ENCODE data around the gene COL6A2. TPM values are rescaled to one million over a fixed set of nuclear protein-coding genes. Genes with fewer than 3 reads are reported as not detected.

The COL6A2 gene
- total and polyA plus RNA-seq, 2 donors (not counting 1 experiment from before 2014, with no cell fraction given): 1.2 to 2.1 TPM

DNA sequence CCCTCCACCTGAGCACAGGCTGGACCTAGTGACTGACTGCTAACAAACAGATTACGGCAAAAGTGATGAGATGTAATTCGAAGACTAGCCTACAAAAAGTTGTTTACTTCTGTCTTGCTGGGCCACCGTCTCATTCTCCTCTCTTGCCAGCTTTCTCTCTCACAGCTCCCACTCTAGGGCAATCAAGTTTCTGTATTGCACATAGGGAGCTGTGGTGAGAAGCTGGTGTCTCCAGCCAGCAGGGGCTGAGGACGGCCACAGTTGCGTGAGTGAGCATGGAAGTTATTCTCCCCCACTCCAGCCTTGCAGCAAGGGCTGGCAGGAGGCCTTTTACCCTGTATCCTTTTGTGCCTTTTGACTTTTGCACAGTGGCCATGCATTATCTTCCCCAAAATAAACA, 8.6 kb upstream of the COL6A2 start:
- no CpG with 5 or more reads among the region's 5 CpGs for WGBS (ENCODE audit: insufficient coverage)
- ChIA-PET POLR2A (no interaction called here), CTCF (no interaction called here)
- Histone ChIP-seq H3K9ac (ENCODE audit: low read length) (no peak overlapping the region), H4K20me1 (ENCODE audit: control insufficient read depth, insufficient read depth, low read length, poor library complexity, severe bottlenecking) (no peaks in the 10 kb centered on the region), H2AFZ (ENCODE audit: insufficient read depth, low read depth, low read length, poor library complexity, severe bottlenecking) (no peak overlapping the region), H3K4me1 (ENCODE audit: control insufficient read depth in 2 of 2, insufficient read depth in 2 of 2, low read length in 2 of 2) (no peaks in the 10 kb centered on the region), H3K79me2 (ENCODE audit: control insufficient read depth, insufficient read depth, low read length) (no peaks in the 10 kb centered on the region), H3K4me3 (ENCODE audit: control extremely low read depth in 1 of 5, extremely low read depth in 1 of 5, insufficient read depth in 1 of 5, low read depth in 2 of 5, low read length in 4 of 5) (no peak overlapping the region), H3K27me3 (replicated peaks in 1 of 4; ENCODE audit: control extremely low read depth in 1 of 4, control insufficient read depth in 3 of 4, insufficient read depth in 4 of 4, low read length in 3 of 4) (no peaks in the 10 kb centered on the region), H3K9me3 (ENCODE audit: control extremely low read depth in 1 of 3, control insufficient read depth in 2 of 3, insufficient read depth in 1 of 3, low read length in 2 of 3) (peaks cover 4 to 21% (median 8%) of the 10 kb centered on the region in 3 donors), H3K36me3 (replicated peaks in 1 of 2; ENCODE audit: control extremely low read depth in 1 of 2, control insufficient read depth in 1 of 2, extremely low read depth in 1 of 2, insufficient read depth in 2 of 2, low read length in 1 of 2) (no peaks in the 10 kb centered on the region), H3K4me2 (replicated peaks; ENCODE audit: low read depth, low read length, poor library complexity, severe bottlenecking) (no peak overlapping the region), H3K27ac (ENCODE audit: low read length in 2 of 2) (no peak overlapping the region)
- no peak for DNase-seq
- no peak overlapping the region for H3K27ac Mint-ChIP-seq
- no peaks in the 10 kb centered on the region for H3K27me3 Mint-ChIP-seq
- H3K4me1 Mint-ChIP-seq: no peaks in the 10 kb centered on the region
- TF ChIP-seq EZH2 (IDR thresholded peaks at IDR 0.05; ENCODE audit: borderline replicate concordance, insufficient read depth, low read depth, low read length, poor library complexity, severe bottlenecking): no peak
- TF ChIP-seq, protein P1, sequence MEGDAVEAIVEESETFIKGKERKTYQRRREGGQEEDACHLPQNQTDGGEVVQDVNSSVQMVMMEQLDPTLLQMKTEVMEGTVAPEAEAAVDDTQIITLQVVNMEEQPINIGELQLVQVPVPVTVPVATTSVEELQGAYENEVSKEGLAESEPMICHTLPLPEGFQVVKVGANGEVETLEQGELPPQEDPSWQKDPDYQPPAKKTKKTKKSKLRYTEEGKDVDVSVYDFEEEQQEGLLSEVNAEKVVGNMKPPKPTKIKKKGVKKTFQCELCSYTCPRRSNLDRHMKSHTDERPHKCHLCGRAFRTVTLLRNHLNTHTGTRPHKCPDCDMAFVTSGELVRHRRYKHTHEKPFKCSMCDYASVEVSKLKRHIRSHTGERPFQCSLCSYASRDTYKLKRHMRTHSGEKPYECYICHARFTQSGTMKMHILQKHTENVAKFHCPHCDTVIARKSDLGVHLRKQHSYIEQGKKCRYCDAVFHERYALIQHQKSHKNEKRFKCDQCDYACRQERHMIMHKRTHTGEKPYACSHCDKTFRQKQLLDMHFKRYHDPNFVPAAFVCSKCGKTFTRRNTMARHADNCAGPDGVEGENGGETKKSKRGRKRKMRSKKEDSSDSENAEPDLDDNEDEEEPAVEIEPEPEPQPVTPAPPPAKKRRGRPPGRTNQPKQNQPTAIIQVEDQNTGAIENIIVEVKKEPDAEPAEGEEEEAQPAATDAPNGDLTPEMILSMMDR (IDR thresholded peaks at IDR 0.05): no peak
- H3K4me3 Mint-ChIP-seq: no peak overlapping the region
- no peak for ATAC-seq (ENCODE audit: low read depth)
- intact Hi-C loops (cut with micrococcal nuclease): no loop called here
- H3K9me3 Mint-ChIP-seq (ENCODE audit: insufficient read depth): peaks cover 18% of the 10 kb centered on the region

DNA sequence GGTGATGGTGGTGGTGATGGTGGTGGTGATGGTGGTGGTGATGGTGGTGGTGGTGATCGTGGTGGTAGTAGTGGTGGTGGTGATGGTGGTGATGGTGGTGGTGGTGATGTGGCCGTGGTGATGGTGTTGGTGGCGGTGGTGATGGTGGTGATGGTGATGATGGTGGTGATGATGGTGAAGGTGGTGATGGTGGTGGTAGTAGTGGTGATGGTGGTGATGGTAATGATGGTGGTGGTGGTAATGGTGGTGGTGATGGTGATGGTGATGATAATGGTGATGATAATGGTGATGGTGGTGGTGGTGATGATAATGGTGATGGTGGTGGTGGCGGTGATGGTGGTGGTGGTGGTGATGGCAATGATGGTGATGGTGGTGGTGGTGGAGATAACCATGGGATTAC, 6.8 kb upstream of the COL6A2 start:
- intact Hi-C loops (cut with micrococcal nuclease): no loop called here
- H3K27me3 Mint-ChIP-seq: peaks cover 4% of the 10 kb centered on the region
- Histone ChIP-seq H2AFZ (ENCODE audit: insufficient read depth, low read depth, low read length, poor library complexity, severe bottlenecking) (no peak overlapping the region), H3K9ac (ENCODE audit: low read length) (no peak overlapping the region), H3K27me3 (replicated peaks in 1 of 4; ENCODE audit: control extremely low read depth in 1 of 4, control insufficient read depth in 3 of 4, insufficient read depth in 4 of 4, low read length in 3 of 4) (no peaks in the 10 kb centered on the region), H4K20me1 (ENCODE audit: control insufficient read depth, insufficient read depth, low read length, poor library complexity, severe bottlenecking) (no peaks in the 10 kb centered on the region), H3K4me3 (ENCODE audit: control extremely low read depth in 1 of 5, extremely low read depth in 1 of 5, insufficient read depth in 1 of 5, low read depth in 2 of 5, low read length in 4 of 5) (no peak overlapping the region), H3K4me2 (replicated peaks; ENCODE audit: low read depth, low read length, poor library complexity, severe bottlenecking) (no peak overlapping the region), H3K79me2 (ENCODE audit: control insufficient read depth, insufficient read depth, low read length) (no peaks in the 10 kb centered on the region), H3K9me3 (ENCODE audit: control extremely low read depth in 1 of 3, control insufficient read depth in 2 of 3, insufficient read depth in 1 of 3, low read length in 2 of 3) (peaks cover 4 to 8% (median 8%) of the 10 kb centered on the region in 3 donors), H3K27ac (ENCODE audit: low read length in 2 of 2) (no peak overlapping the region), H3K4me1 (ENCODE audit: control insufficient read depth in 2 of 2, insufficient read depth in 2 of 2, low read length in 2 of 2) (no peaks in the 10 kb centered on the region), H3K36me3 (replicated peaks in 1 of 2; ENCODE audit: control extremely low read depth in 1 of 2, control insufficient read depth in 1 of 2, extremely low read depth in 1 of 2, insufficient read depth in 2 of 2, low read length in 1 of 2) (no peaks in the 10 kb centered on the region)
- ChIA-PET POLR2A (no interaction called here), CTCF (no interaction called here)
- H3K4me1 Mint-ChIP-seq: no peaks in the 10 kb centered on the region
- no peak for ATAC-seq (ENCODE audit: low read depth)
- H3K27ac Mint-ChIP-seq: no peak overlapping the region
- no peak for TF ChIP-seq EZH2 (IDR thresholded peaks at IDR 0.05; ENCODE audit: borderline replicate concordance, insufficient read depth, low read depth, low read length, poor library complexity, severe bottlenecking)
- TF ChIP-seq, protein P1 (IDR thresholded peaks at IDR 0.05): no peak
- DNase-seq: no peak
- no peak overlapping the region for H3K4me3 Mint-ChIP-seq
- WGBS (ENCODE audit: insufficient coverage): 91% methylated on average over 4 of the region's 4 CpGs
- peaks cover 15% of the 10 kb centered on the region for H3K9me3 Mint-ChIP-seq (ENCODE audit: insufficient read depth)

All from B cell (primary cell).